WTC11 (cell line): ENCODE data around the gene LYPD6. TPM values are rescaled to one million over a fixed set of nuclear protein-coding genes. Genes with fewer than 3 reads are reported as not detected.

Experiments used
- ATAC-seq: fragments of 200-7000 bp; cut with Tn5 transposase; 2 replicates; pipeline ENCODE4 v1.10.0; 2021; ENCODE audit warnings: mild to moderate bottlenecking, moderate library complexity
- CTCF ChIA-PET: fragments of 300-600 bp; sonication (Branson Sonifier 250); formaldehyde crosslinking; loops from one replicate; lab custom pipeline; 2021; ENCODE audit warnings: antibody characterized with exemption; lab: Charles Lee
- POLR2A ChIA-PET: fragments of 350-600 bp; sonication (Branson Sonifier 250); formaldehyde crosslinking; loops from one replicate; lab custom pipeline; 2021; ENCODE audit warnings: antibody characterized with exemption; lab: Charles Lee
- DNase-seq: peaks from one replicate; pipeline ENCODE4 v3.0.0; 2021; ENCODE audit warnings: low spot score
- H3K27ac Mint-ChIP-seq: 2 replicates; pipeline ENCODE4 v1.8.0; 2021; ENCODE audit warnings: mixed read lengths
- H3K27me3 Mint-ChIP-seq: 2 replicates; pipeline ENCODE4 v1.8.0; 2021; ENCODE audit warnings: low read depth, mild to moderate bottlenecking, moderate library complexity, mixed read lengths
- H3K36me3 Mint-ChIP-seq: 2 replicates; pipeline ENCODE4 v1.8.0; 2021; ENCODE audit warnings: mixed read lengths
- H3K4me1 Mint-ChIP-seq: 2 replicates; pipeline ENCODE4 v1.8.0; 2022; ENCODE audit warnings: mixed read lengths
- H3K4me3 Mint-ChIP-seq: 2 replicates; pipeline ENCODE4 v1.8.0; 2021; ENCODE audit warnings: mild to moderate bottlenecking, moderate library complexity, mixed read lengths
- H3K9me3 Mint-ChIP-seq: 2 replicates; pipeline ENCODE4 v1.8.0; 2021; ENCODE audit warnings: mixed read lengths
- ATF3 ChIP-seq: sonication (generic); formaldehyde crosslinking; conservative IDR thresholded peaks from 2 replicates; pipeline ENCODE4 v1.8.1; 2022; ENCODE audit warnings: mild to moderate bottlenecking, missing genetic modification reagents
- E2F4 ChIP-seq: sonication (generic); formaldehyde crosslinking; IDR thresholded peaks from 2 replicates; pipeline ENCODE4 v1.8.1; 2022; ENCODE audit warnings: low read depth, mild to moderate bottlenecking, moderate library complexity, missing genetic modification reagents, borderline replicate concordance
- GTF2I ChIP-seq: fragments of 250-450 bp; sonication (Bioruptor Pico); conservative IDR thresholded peaks from 2 replicates; pipeline ENCODE4 v1.4.0; 2021; ENCODE audit warnings: mild to moderate bottlenecking
- KAT7 ChIP-seq: sonication (generic); formaldehyde crosslinking; IDR thresholded peaks from 2 replicates; pipeline ENCODE4 v1.8.1; 2023; ENCODE audit warnings: missing genetic modification reagents, mild to moderate bottlenecking, borderline replicate concordance
- PRRX2 ChIP-seq: fragments of 250-450 bp; sonication (Bioruptor Pico); IDR thresholded peaks from 2 replicates; pipeline ENCODE4 v1.8.0; 2021; ENCODE audit warnings: mild to moderate bottlenecking
- SMAD3 ChIP-seq: sonication (generic); formaldehyde crosslinking; IDR thresholded peaks from 2 replicates; pipeline ENCODE4 v1.8.0; 2022; ENCODE audit warnings: missing genetic modification reagents, mild to moderate bottlenecking, borderline replicate concordance
- TCF7 ChIP-seq: sonication (generic); formaldehyde crosslinking; IDR thresholded peaks from 2 replicates; pipeline ENCODE4 v1.8.0; 2022; ENCODE audit warnings: mild to moderate bottlenecking, low read depth, missing genetic modification reagents, moderate library complexity
- ZNF232 ChIP-seq: sonication (generic); formaldehyde crosslinking; IDR thresholded peaks from 2 replicates; pipeline ENCODE4 v1.8.0; 2022; ENCODE audit warnings: mild to moderate bottlenecking, missing genetic modification reagents
- ZNF317 ChIP-seq: sonication (generic); formaldehyde crosslinking; IDR thresholded peaks from 2 replicates; pipeline ENCODE4 v1.8.1; 2023; ENCODE audit warnings: low read depth, mild to moderate bottlenecking, moderate library complexity, missing genetic modification reagents, borderline replicate concordance
- ZNF416 ChIP-seq: fragments of 250-450 bp; sonication (Bioruptor Pico); IDR thresholded peaks from 2 replicates; pipeline ENCODE4 v1.9.0; 2021; ENCODE audit warnings: mild to moderate bottlenecking, inconsistent platforms
- ZNF423 ChIP-seq: fragments of 250-450 bp; sonication (Bioruptor Pico); IDR thresholded peaks from 2 replicates; pipeline ENCODE4 v2.1.2; 2022; ENCODE audit warnings: mild to moderate bottlenecking, moderate library complexity
- ZNF425 ChIP-seq: fragments of 250-450 bp; sonication (Bioruptor Pico); conservative IDR thresholded peaks from 2 replicates; pipeline ENCODE4 v1.9.0; 2021; ENCODE audit warnings: mild to moderate bottlenecking
- ZNF532 ChIP-seq: fragments of 250-450 bp; sonication (Bioruptor Pico); IDR thresholded peaks from 2 replicates; pipeline ENCODE4 v1.9.0; 2021; ENCODE audit warnings: mild to moderate bottlenecking, borderline replicate concordance
- total RNA-seq: library from RNA; stranded (reverse); gene quantifications from 3 replicates; pipeline ENCODE4 v1.2.3, GENCODE V29; 2021
- TF ChIP-seq, protein P1 (sequence below): fragments of 250-450 bp; sonication (Bioruptor Pico); IDR thresholded peaks from 2 replicates; pipeline ENCODE4 v1.8.0; 2021; ENCODE audit warnings: mild to moderate bottlenecking
- TF ChIP-seq, protein P2 (sequence below): fragments of 250-450 bp; sonication (Bioruptor Pico); IDR thresholded peaks from 2 replicates; pipeline ENCODE4 v1.9.0; 2021; ENCODE audit warnings: mild to moderate bottlenecking
- TF ChIP-seq, protein P3 (sequence below): sonication (generic); formaldehyde crosslinking; conservative IDR thresholded peaks from 2 replicates; pipeline ENCODE4 v1.8.1; 2023; ENCODE audit warnings: mild to moderate bottlenecking, low read depth, missing genetic modification reagents, moderate library complexity
- TF ChIP-seq, protein P4 (sequence below): sonication (generic); formaldehyde crosslinking; IDR thresholded peaks from 2 replicates; pipeline ENCODE4 v1.8.1; 2022; ENCODE audit warnings: low read depth, missing genetic modification reagents, borderline replicate concordance

The LYPD6 gene
- total RNA-seq, 1 experiment from 2014 or later, result 4.8 TPM

- TF ChIP-seq ZNF532, result no peak
- TF ChIP-seq, protein P1, sequence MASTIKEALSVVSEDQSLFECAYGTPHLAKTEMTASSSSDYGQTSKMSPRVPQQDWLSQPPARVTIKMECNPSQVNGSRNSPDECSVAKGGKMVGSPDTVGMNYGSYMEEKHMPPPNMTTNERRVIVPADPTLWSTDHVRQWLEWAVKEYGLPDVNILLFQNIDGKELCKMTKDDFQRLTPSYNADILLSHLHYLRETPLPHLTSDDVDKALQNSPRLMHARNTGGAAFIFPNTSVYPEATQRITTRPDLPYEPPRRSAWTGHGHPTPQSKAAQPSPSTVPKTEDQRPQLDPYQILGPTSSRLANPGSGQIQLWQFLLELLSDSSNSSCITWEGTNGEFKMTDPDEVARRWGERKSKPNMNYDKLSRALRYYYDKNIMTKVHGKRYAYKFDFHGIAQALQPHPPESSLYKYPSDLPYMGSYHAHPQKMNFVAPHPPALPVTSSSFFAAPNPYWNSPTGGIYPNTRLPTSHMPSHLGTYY (CRISPR knock-in tag), result no peak
- TF ChIP-seq GTF2I (CRISPR knock-in tag), result no peak
- TF ChIP-seq PRRX2, result no peak
- no peak for TF ChIP-seq SMAD3
- no peak for TF ChIP-seq E2F4
- TF ChIP-seq ZNF317 (CRISPR knock-in tag), result no peak
- TF ChIP-seq, protein P2, sequence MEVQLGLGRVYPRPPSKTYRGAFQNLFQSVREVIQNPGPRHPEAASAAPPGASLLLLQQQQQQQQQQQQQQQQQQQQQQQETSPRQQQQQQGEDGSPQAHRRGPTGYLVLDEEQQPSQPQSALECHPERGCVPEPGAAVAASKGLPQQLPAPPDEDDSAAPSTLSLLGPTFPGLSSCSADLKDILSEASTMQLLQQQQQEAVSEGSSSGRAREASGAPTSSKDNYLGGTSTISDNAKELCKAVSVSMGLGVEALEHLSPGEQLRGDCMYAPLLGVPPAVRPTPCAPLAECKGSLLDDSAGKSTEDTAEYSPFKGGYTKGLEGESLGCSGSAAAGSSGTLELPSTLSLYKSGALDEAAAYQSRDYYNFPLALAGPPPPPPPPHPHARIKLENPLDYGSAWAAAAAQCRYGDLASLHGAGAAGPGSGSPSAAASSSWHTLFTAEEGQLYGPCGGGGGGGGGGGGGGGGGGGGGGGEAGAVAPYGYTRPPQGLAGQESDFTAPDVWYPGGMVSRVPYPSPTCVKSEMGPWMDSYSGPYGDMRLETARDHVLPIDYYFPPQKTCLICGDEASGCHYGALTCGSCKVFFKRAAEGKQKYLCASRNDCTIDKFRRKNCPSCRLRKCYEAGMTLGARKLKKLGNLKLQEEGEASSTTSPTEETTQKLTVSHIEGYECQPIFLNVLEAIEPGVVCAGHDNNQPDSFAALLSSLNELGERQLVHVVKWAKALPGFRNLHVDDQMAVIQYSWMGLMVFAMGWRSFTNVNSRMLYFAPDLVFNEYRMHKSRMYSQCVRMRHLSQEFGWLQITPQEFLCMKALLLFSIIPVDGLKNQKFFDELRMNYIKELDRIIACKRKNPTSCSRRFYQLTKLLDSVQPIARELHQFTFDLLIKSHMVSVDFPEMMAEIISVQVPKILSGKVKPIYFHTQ, result no peak
Measured at GRCh38 chr2:149464396-149464795, 134.0 kb downstream of the LYPD6 start (continued).

DNA sequence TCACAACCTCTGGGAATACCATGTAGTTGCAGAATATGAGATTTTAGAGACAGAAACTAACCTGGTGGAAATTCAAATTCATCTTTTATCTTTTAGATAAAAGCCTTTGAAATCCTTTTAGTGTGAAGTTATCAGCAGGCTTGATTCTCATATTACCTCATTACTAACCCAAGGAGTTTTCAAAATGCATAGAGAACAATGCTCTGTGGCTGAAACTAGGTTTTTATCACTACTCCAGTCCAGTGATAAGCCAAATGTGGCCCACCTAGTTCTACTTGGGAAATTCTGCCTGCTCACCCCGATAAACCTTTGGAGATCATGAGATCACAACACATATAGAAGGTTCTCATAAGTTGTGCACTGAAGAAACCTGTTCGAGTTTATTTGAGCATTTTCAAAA lies 135.5 kb downstream of the LYPD6 start:
- Mint-ChIP-seq H3K9me3 (peaks cover 10% of the 10 kb centered on the region), H3K4me1 (no peaks in the 10 kb centered on the region), H3K36me3 (peaks cover 9% of the 10 kb centered on the region), H3K4me3 (no peak overlapping the region), H3K27ac (no peak overlapping the region), H3K27me3 (no peaks in the 10 kb centered on the region; the same call in 1 of the 2 replicates)
- DNase-seq (no peak), ATAC-seq (no peak)
- ChIA-PET CTCF (no interaction called here), POLR2A (no interaction called here)
- TF ChIP-seq TCF7 (CRISPR knock-in tag), result no peak
- no peak for TF ChIP-seq KAT7
- no peak for TF ChIP-seq ZNF423
- no peak for TF ChIP-seq ZNF416 (CRISPR knock-in tag)
- TF ChIP-seq, protein P3, sequence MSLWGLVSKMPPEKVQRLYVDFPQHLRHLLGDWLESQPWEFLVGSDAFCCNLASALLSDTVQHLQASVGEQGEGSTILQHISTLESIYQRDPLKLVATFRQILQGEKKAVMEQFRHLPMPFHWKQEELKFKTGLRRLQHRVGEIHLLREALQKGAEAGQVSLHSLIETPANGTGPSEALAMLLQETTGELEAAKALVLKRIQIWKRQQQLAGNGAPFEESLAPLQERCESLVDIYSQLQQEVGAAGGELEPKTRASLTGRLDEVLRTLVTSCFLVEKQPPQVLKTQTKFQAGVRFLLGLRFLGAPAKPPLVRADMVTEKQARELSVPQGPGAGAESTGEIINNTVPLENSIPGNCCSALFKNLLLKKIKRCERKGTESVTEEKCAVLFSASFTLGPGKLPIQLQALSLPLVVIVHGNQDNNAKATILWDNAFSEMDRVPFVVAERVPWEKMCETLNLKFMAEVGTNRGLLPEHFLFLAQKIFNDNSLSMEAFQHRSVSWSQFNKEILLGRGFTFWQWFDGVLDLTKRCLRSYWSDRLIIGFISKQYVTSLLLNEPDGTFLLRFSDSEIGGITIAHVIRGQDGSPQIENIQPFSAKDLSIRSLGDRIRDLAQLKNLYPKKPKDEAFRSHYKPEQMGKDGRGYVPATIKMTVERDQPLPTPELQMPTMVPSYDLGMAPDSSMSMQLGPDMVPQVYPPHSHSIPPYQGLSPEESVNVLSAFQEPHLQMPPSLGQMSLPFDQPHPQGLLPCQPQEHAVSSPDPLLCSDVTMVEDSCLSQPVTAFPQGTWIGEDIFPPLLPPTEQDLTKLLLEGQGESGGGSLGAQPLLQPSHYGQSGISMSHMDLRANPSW (CRISPR knock-in tag), result no peak
- no peak for TF ChIP-seq ATF3 (CRISPR knock-in tag)
- TF ChIP-seq, protein P4, sequence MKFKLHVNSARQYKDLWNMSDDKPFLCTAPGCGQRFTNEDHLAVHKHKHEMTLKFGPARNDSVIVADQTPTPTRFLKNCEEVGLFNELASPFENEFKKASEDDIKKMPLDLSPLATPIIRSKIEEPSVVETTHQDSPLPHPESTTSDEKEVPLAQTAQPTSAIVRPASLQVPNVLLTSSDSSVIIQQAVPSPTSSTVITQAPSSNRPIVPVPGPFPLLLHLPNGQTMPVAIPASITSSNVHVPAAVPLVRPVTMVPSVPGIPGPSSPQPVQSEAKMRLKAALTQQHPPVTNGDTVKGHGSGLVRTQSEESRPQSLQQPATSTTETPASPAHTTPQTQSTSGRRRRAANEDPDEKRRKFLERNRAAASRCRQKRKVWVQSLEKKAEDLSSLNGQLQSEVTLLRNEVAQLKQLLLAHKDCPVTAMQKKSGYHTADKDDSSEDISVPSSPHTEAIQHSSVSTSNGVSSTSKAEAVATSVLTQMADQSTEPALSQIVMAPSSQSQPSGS, result no peak
- no peak for TF ChIP-seq ZNF425
- no peak for TF ChIP-seq ZNF232 (CRISPR knock-in tag)
